GM23248 (cell line): ENCODE measurements around the gene PDPK1. TPM values are rescaled to one million over a fixed set of nuclear protein-coding genes. Genes with fewer than 3 reads are reported as not detected.

Experiments used
- DNase-seq: peaks from one replicate; pipeline ENCODE4 v3.0.0-alpha.2; 2015
- H2AFZ ChIP-seq: fragments of 200-600 bp; sonication (generic); 2 replicates; pipeline ENCODE4 v1.6.1; 2016; ENCODE audit warnings: antibody characterized with exemption
- H3F3A ChIP-seq: fragments of 200-600 bp; sonication (generic); 2 replicates; pipeline ENCODE4 v1.6.1; 2016; ENCODE audit warnings: mild to moderate bottlenecking, antibody characterized with exemption, mixed run types; ENCODE audit not compliant: insufficient read depth
- H3K27ac ChIP-seq: fragments of 200-600 bp; sonication (generic); 2 replicates; pipeline ENCODE4 v1.5.1; 2016; ENCODE audit warnings: mild to moderate bottlenecking
- H3K27me3 ChIP-seq: fragments of 200-600 bp; sonication (generic); replicated peaks from 2 replicates; pipeline ENCODE4 v1.6.1; 2016; ENCODE audit warnings: mild to moderate bottlenecking; ENCODE audit not compliant: insufficient read depth
- H3K36me3 ChIP-seq: fragments of 200-600 bp; sonication (generic); 2 replicates; pipeline ENCODE4 v1.6.1; 2016; ENCODE audit warnings: low read depth, mild to moderate bottlenecking
- H3K4me1 ChIP-seq: fragments of 200-600 bp; sonication (generic); 2 replicates; pipeline ENCODE4 v1.6.1; 2016; ENCODE audit warnings: mild to moderate bottlenecking; ENCODE audit not compliant: insufficient read depth
- H3K4me2 ChIP-seq: fragments of 200-600 bp; sonication (generic); one replicate; pipeline ENCODE4 v1.6.1; 2016; ENCODE audit warnings: mild to moderate bottlenecking; ENCODE audit not compliant: unreplicated experiment
- H3K4me3 ChIP-seq: fragments of 200-600 bp; sonication (generic); 2 replicates; pipeline ENCODE4 v1.5.1; 2016; ENCODE audit warnings: mild to moderate bottlenecking
- H3K79me2 ChIP-seq: fragments of 200-600 bp; sonication (generic); 2 replicates; pipeline ENCODE4 v1.6.1; 2016; ENCODE audit warnings: mild to moderate bottlenecking; ENCODE audit not compliant: insufficient read depth
- H3K9ac ChIP-seq: fragments of 200-600 bp; sonication (generic); 2 replicates; pipeline ENCODE4 v1.6.1; 2016; ENCODE audit warnings: mild to moderate bottlenecking
- H3K9me2 ChIP-seq: fragments of 200-600 bp; sonication (generic); 2 replicates; pipeline ENCODE4 v1.6.1; 2016; ENCODE audit warnings: mixed run types, mild to moderate bottlenecking, moderate library complexity; ENCODE audit not compliant: insufficient read depth
- H3K9me3 ChIP-seq: fragments of 200-600 bp; sonication (generic); one replicate; pipeline ENCODE4 v1.6.1; 2017; ENCODE audit warnings: low read depth
- H4K20me1 ChIP-seq: fragments of 200-600 bp; sonication (generic); 2 replicates; pipeline ENCODE4 v1.6.0; 2016; ENCODE audit not compliant: insufficient read depth
- EZH2 ChIP-seq: fragments of 200-600 bp; sonication (generic); IDR thresholded peaks from 2 replicates; pipeline ENCODE4 v1.6.1; 2018; ENCODE audit warnings: antibody characterized with exemption, mild to moderate bottlenecking; ENCODE audit not compliant: insufficient read depth, poor library complexity, severe bottlenecking
- EZH2phosphoT487 ChIP-seq: fragments of 200-600 bp; sonication (generic); IDR thresholded peaks from 2 replicates; pipeline ENCODE4 v1.6.1; 2018; ENCODE audit warnings: antibody characterized with exemption, moderate library complexity, mild to moderate bottlenecking, low read depth; ENCODE audit not compliant: insufficient read depth
- WGBS, 2 experiments: methylation state at CpG; one replicate each; pipeline ENCODE4 v1.1.6; 2015 to 2017; ENCODE audit warnings: low lambda C conversion rate in 2 of 2, low coverage in 1 of 2; ENCODE audit errors: missing lambda C conversion rate in 2 of 2; 5-methylcytosine and 5-hydroxymethylcytosine counted together
- in situ Hi-C: fragments of 300-500 bp; cut with MboI; formaldehyde crosslinking; loops from 2 replicates; pipeline ENCODE4 v1.15.0; 2020
- polyA plus RNA-seq: library from polyadenylated mRNA; unstranded; fragments of >200 nt; fragmentation: Nextera tagmentation; extraction: Ambion mirVana; gene quantifications from 2 replicates; pipeline ENCODE4 v1.2.1, GENCODE V29; 2016
- total RNA-seq: library from RNA; depleted of rRNA; stranded (reverse); fragments of >200 nt; shearing (Covaris generic); gene quantifications from 2 replicates; pipeline ENCODE4 v1.2.3, GENCODE V29; 2014

Gene PDPK1
- total and polyA plus RNA-seq, 2 experiments from 2014 or later: 21.6 to 28.1 TPM

DNA sequence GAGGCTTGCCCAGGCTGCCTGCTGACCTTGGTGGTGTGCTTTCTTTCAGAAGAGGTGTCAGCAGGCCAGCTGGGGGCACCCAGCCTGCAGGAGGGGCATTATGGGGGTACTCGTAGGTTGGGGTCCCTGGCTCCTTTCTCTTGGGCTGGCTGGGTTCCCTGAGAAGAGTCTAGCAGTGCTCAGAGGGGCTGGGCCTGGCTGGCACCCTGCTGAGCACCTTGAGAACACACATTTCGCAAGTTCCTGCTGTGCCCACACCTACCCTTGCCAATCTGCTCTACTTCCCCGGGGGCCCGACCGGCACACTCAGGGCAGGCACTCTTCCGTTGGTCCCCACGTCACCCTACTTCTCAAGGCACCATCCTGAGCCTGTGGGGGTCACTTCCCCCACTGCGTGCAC lies 11.7 kb upstream of the PDPK1 start:
- in situ Hi-C loops: no loop called here
- Histone ChIP-seq H3K27ac (no peak overlapping the region), H3K36me3 (peaks cover 15% of the 10 kb centered on the region; the same call in 1 of the 2 replicates), H3F3A (no peaks in the 10 kb centered on the region; the same call in 1 of the 2 replicates), H3K9me3 (no peaks in the 10 kb centered on the region), H4K20me1 (no peaks in the 10 kb centered on the region), H3K4me1 (peaks cover 4% of the 10 kb centered on the region; the same call in 1 of the 2 replicates), H2AFZ (no peak overlapping the region), H3K9me2 (no peaks in the 10 kb centered on the region), H3K9ac (no peak overlapping the region), H3K27me3 (no peaks in the 10 kb centered on the region), H3K79me2 (peaks cover 39% of the 10 kb centered on the region), H3K4me2 (no peak overlapping the region), H3K4me3 (no peak overlapping the region)
- TF ChIP-seq EZH2phosphoT487 (no peak), EZH2 (no peak)
- 98 to 99% methylated on average over 8 of the region's 8 CpGs for WGBS, 2 experiments
- DNase-seq: no peak

- no peak overlapping the region for H3K9ac ChIP-seq
- no peak overlapping the region for H3K27ac ChIP-seq
- H3K36me3 ChIP-seq: peaks cover 15% of the 10 kb centered on the region; the same call in 1 of the 2 replicates
- TF ChIP-seq EZH2 (no peak), EZH2phosphoT487 (no peak)
- H3K27me3 ChIP-seq: no peaks in the 10 kb centered on the region
- no peaks in the 10 kb centered on the region for H4K20me1 ChIP-seq
- H3K9me3 ChIP-seq: no peaks in the 10 kb centered on the region
- H2AFZ ChIP-seq: no peak overlapping the region
- peaks cover 4% of the 10 kb centered on the region for H3K4me1 ChIP-seq
- H3K4me2 ChIP-seq: no peak overlapping the region
- 85 to 90% methylated on average over 11 to 12 of the region's 12 CpGs for WGBS, 2 experiments
- in situ Hi-C loops: no loop called here
- H3K79me2 ChIP-seq: peaks cover 28% of the 10 kb centered on the region
- no peak for DNase-seq
- H3K9me2 ChIP-seq: no peaks in the 10 kb centered on the region
- H3F3A ChIP-seq: no peaks in the 10 kb centered on the region
- no peak overlapping the region for H3K4me3 ChIP-seq
Observed at GRCh38 chr16:2527071-2527783, 10.6 kb upstream of the PDPK1 start.

GRCh38 chr16:2527784-2528100 lies 10.1 kb upstream of the PDPK1 start:
- H3K9ac ChIP-seq: no peak overlapping the region
- peaks cover 4% of the 10 kb centered on the region for H3K4me1 ChIP-seq
- 89% methylated on average over 21 to 23 of the region's 24 CpGs for WGBS, 2 experiments
- no peak overlapping the region for H3K27ac ChIP-seq
- TF ChIP-seq EZH2phosphoT487: no peak
- TF ChIP-seq EZH2: no peak
- no peaks in the 10 kb centered on the region for H3F3A ChIP-seq
- no peak overlapping the region for H2AFZ ChIP-seq
- peaks cover 15% of the 10 kb centered on the region; the same call in 1 of the 2 replicates for H3K36me3 ChIP-seq
- no peak overlapping the region for H3K4me2 ChIP-seq
- H3K9me2 ChIP-seq: no peaks in the 10 kb centered on the region
- in situ Hi-C loops: no loop called here
- no peaks in the 10 kb centered on the region for H3K27me3 ChIP-seq
- no peak overlapping the region for H3K4me3 ChIP-seq
- no peak for DNase-seq
- no peaks in the 10 kb centered on the region for H4K20me1 ChIP-seq
- no peaks in the 10 kb centered on the region for H3K9me3 ChIP-seq
- peaks cover 23% of the 10 kb centered on the region for H3K79me2 ChIP-seq

DNA sequence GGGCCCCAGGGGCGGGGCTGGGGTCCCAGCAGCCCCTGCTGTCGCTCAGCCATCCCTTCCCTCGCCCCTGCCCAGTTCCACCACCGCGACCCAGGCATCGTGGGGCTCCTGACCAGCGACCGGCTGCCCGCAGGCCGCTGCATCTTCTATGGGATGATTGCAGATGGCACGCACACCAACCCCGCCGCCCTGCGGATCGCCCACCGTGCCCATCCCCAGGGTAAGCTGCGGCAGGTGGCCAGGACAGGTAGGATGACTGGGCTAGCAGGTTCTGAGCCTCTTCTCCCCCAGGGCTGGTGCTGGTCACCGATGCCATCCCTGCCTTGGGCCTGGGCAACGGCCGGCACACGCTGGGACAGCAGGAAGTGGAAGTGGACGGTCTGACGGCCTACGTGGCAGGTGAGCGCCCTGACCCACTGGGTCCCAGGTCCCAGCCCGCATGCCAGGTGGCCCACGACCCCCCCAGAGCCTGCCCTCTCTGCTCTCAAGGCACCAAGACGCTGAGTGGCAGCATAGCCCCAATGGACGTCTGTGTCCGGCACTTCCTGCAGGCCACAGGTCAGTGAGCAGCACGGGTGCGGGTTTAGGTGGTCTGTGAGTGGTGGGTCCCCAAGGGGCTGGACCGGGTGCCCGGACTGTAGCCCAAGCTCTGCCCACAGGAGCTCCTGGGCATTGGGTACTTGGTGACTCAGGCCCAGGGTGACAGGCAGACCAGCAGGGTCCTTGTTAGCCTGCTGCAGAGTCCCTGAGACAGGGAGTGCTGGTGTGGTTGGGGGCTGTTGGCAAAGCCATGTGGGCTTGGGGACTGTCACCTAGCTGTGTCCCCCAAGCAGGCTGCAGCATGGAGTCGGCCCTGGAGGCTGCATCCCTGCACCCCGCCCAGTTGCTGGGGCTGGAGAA lies 9.4 kb upstream of the PDPK1 start:
- Histone ChIP-seq H3K79me2 (peaks cover 16% of the 10 kb centered on the region), H3F3A (no peaks in the 10 kb centered on the region), H3K4me3 (no peak overlapping the region), H3K4me1 (peaks cover 4% of the 10 kb centered on the region), H3K9ac (no peak overlapping the region), H3K36me3 (0 out of 2 replicates have a peak, but pooled peaks cover 10% of the 10 kb centered on the region), H3K27me3 (no peaks in the 10 kb centered on the region), H4K20me1 (no peaks in the 10 kb centered on the region), H3K9me2 (no peaks in the 10 kb centered on the region), H3K9me3 (no peaks in the 10 kb centered on the region), H2AFZ (no peak overlapping the region), H3K27ac (no peak overlapping the region), H3K4me2 (no peak overlapping the region)
- in situ Hi-C loops: no loop called here
- DNase-seq: no peak
- TF ChIP-seq EZH2phosphoT487 (no peak), EZH2 (no peak)
- WGBS, 2 experiments: 94 to 96% methylated on average over 20 to 34 of the region's 36 CpGs
